Right lobe of liver (tissue), 4 donors: ENCODE measurements around the gene PHKB.

Experiments used
- POLR2A ChIP-seq: fragments of 450-650 bp; IDR thresholded peaks from one replicate; pipeline ENCODE4 v1.6.1; 2017; ENCODE audit warnings: antibody characterized with exemption, mild to moderate bottlenecking
- TF ChIP-seq, protein P1 (sequence below), 4 donors: fragments of 200-600 bp in 3 of 4; fragments of 450-650 bp in 1 of 4; IDR thresholded peaks; one replicate each; pipeline versions ENCODE4 v1.5.1 to v1.8.0; 2016 to 2022; ENCODE audit warnings: antibody characterized with exemption in 4 of 4, mild to moderate bottlenecking in 2 of 4
- donor health status: DM: no; HTN: no; CAD: no.
- donor health status: DM: no; HTN: no; CAD: no.
- donor health status: DM: no; HTN: yes; CAD: no.

DNA sequence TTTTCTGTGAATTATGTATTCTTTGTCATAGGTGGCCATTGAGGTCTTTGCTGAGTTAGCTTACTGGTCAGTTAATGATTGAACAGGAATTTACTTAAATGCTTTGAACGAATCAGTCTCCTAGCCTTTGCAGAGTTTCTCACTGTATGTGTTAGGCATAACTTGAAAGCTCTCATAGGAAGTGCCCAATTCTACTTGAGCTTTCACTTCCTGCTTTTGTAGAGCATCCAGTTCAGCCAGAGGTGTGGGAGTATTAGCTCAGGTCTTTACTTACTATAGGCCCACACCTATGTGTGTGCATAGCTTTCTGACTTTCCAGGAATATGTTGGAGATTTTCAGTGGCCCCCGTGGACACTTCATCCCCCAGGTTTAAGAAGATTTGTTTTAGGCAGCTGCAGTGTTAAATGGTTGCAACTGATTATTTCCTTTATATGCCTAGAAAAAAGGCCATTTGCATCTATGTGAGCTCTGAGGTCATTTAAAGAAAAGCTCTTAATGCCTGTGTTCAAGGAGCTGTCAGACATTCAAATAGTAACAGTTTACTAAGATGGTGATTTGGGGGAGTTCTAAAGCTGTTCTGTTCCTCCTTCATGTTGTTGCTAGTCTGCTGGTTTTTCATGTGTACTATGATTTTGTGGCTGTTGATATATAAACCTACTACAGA is 62.3 kb downstream of the PHKB start:
- TF ChIP-seq POLR2A: no peak
- TF ChIP-seq, protein P1, sequence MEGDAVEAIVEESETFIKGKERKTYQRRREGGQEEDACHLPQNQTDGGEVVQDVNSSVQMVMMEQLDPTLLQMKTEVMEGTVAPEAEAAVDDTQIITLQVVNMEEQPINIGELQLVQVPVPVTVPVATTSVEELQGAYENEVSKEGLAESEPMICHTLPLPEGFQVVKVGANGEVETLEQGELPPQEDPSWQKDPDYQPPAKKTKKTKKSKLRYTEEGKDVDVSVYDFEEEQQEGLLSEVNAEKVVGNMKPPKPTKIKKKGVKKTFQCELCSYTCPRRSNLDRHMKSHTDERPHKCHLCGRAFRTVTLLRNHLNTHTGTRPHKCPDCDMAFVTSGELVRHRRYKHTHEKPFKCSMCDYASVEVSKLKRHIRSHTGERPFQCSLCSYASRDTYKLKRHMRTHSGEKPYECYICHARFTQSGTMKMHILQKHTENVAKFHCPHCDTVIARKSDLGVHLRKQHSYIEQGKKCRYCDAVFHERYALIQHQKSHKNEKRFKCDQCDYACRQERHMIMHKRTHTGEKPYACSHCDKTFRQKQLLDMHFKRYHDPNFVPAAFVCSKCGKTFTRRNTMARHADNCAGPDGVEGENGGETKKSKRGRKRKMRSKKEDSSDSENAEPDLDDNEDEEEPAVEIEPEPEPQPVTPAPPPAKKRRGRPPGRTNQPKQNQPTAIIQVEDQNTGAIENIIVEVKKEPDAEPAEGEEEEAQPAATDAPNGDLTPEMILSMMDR (IDR thresholded peaks at IDR 0.05): no peak
